ENCODE measurements around the gene GREB1L. TPM values are rescaled to one million over a fixed set of nuclear protein-coding genes. Genes with fewer than 3 reads are reported as not detected.

GREB1L gene
- total and polyA plus RNA-seq, 2 of the 13 experiments (the other 11 are each of a cell fraction or from before 2014, with no cell fraction given), result 0.17 to 0.66 TPM

GRCh38 chr18:21242141-21242779 lies at the start of gene GREB1L (continued):
- TF ChIP-seq PRDM10 (CRISPR knock-in tag; IDR thresholded peaks at IDR 0.05; ENCODE audit: low read depth), result no peak
- TF ChIP-seq SRSF1 (optimal IDR thresholded peaks at IDR 0.05; ENCODE audit: low read depth, low read length), result no peak
- no peak for TF ChIP-seq ZC3H4 (CRISPR knock-in tag; IDR thresholded peaks at IDR 0.05; ENCODE audit: borderline replicate concordance)
- TF ChIP-seq ZFP91 (CRISPR knock-in tag; IDR thresholded peaks at IDR 0.05; ENCODE audit: borderline replicate concordance), result peak; percentile 41; the same call in 1 of the 2 replicates
- TF ChIP-seq KAT7 (CRISPR knock-in tag; IDR thresholded peaks at IDR 0.05; ENCODE audit: borderline replicate concordance), result no peak
- TF ChIP-seq POGZ (CRISPR knock-in tag; IDR thresholded peaks at IDR 0.05), result no peak
- TF ChIP-seq TERF1 (CRISPR knock-in tag; IDR thresholded peaks at IDR 0.05), result no peak
- peak; percentile 19; the same call in 1 of the 2 replicates for TF ChIP-seq ZNF768 (CRISPR knock-in tag; IDR thresholded peaks at IDR 0.05)
- no peak for TF ChIP-seq BATF2 (CRISPR knock-in tag; IDR thresholded peaks at IDR 0.05)
- TF ChIP-seq ZNF674 (CRISPR knock-in tag; IDR thresholded peaks at IDR 0.05; ENCODE audit: low read depth), result peak; percentile 75
- TF ChIP-seq SALL1 (CRISPR knock-in tag; IDR thresholded peaks at IDR 0.05), result peak; percentile 49; the same call in 1 of the 2 replicates
- TF ChIP-seq ZMAT3 (CRISPR knock-in tag; conservative IDR thresholded peaks at IDR 0.05), result peak; percentile 45; the same call in 1 of the 2 replicates
- no peak for TF ChIP-seq TEAD2 (CRISPR knock-in tag; IDR thresholded peaks at IDR 0.05)
- no peak for TF ChIP-seq ZBTB14 (CRISPR knock-in tag; IDR thresholded peaks at IDR 0.05)
- no peak for TF ChIP-seq SMC3 (IDR thresholded peaks at IDR 0.05; ENCODE audit: low read length)
- no peak for TF ChIP-seq IRF2 (CRISPR knock-in tag; IDR thresholded peaks at IDR 0.05)
- TF ChIP-seq ZBTB49 (CRISPR knock-in tag; IDR thresholded peaks at IDR 0.05; ENCODE audit: borderline replicate concordance), result no peak
- no peak for TF ChIP-seq CBX1 (IDR thresholded peaks at IDR 0.05; ENCODE audit: low read depth)
- TF ChIP-seq KDM5B (CRISPR knock-in tag; IDR thresholded peaks at IDR 0.05; ENCODE audit: borderline replicate concordance), result peak; percentile 73; the same call in 1 of the 2 replicates

All from HepG2 (cell line).